H1 (cell line): ENCODE data around the gene KRT85. TPM values are rescaled to one million over a fixed set of nuclear protein-coding genes. Genes with fewer than 3 reads are reported as not detected.

Experiments used
- CHD7 ChIP-seq: fragments of 300-600 bp; sonication (generic); IDR thresholded peaks from 2 replicates; pipeline ENCODE4 v1.7.1; 2012; ENCODE audit warnings: low read length, moderate library complexity, mild to moderate bottlenecking, inconsistent platforms; ENCODE audit not compliant: insufficient replicate concordance
- E2F6 ChIP-seq: IDR thresholded peaks from 2 replicates; pipeline ENCODE4 v1.6.1; 2012; ENCODE audit warnings: inconsistent platforms
- POLR2A ChIP-seq, 2 experiments: IDR thresholded peaks; 1 replicate in 1 of 2; 2 replicates in 1 of 2; pipeline ENCODE4 v1.6.1; 2011; ENCODE audit warnings: low read depth in 2 of 2, low read length in 2 of 2, mild to moderate bottlenecking in 2 of 2; ENCODE audit errors: control extremely low read depth in 1 of 2
- RBBP5 ChIP-seq: IDR thresholded peaks from 2 replicates; pipeline ENCODE4 v1.7.1; 2012; ENCODE audit warnings: low read depth, mild to moderate bottlenecking, inconsistent platforms, low read length, moderate library complexity, borderline replicate concordance
- polyA plus RNA-seq, 7 experiments: library from polyadenylated mRNA; depleted of rRNA in 3 of 7; stranded (reverse) in 5 of 7; unstranded in 2 of 7; fragments of >200 nt in 5 of 7; fragments of 200-250 nt in 2 of 7; gene quantifications; 1 replicate in 5 of 7; 2 replicates in 1 of 7; 4 replicates in 1 of 7; pipeline versions ENCODE4 v1.2.1 to v1.2.3, GENCODE V29; 2011 to 2013; ENCODE audit warnings: missing spikeins in 2 of 7, mixed read lengths in 2 of 7
- total RNA-seq: library from RNA; stranded (reverse); fragmentation: NEBNext Ultra II Directional; extraction: Animal tissue kit (Norgen Biotek cat#: 25700); gene quantifications from 2 replicates; pipeline ENCODE4 v1.2.1, GENCODE V29; 2021

Gene KRT85
- total and polyA plus RNA-seq, 2 of the 8 experiments (the other 6 are each of a cell fraction or from before 2014, with no cell fraction given): not detected

GRCh38 chr12:52332381-52332780 is 34.9 kb downstream of the KRT85 start (continued):
- TF ChIP-seq POLR2A (IDR thresholded peaks at IDR 0.05; ENCODE audit: control extremely low read depth in 1 of 2, low read depth in 2 of 2, low read length in 2 of 2) (no peak), CHD7 (no peak), E2F6 (no peak), RBBP5 (no peak)
